ENCODE results near the gene EPHA5. TPM values are rescaled to one million over a fixed set of nuclear protein-coding genes. Genes with fewer than 3 reads are reported as not detected.

The EPHA5 gene
- total RNA-seq, 1 experiment from 2014 or later: not detected

DNA sequence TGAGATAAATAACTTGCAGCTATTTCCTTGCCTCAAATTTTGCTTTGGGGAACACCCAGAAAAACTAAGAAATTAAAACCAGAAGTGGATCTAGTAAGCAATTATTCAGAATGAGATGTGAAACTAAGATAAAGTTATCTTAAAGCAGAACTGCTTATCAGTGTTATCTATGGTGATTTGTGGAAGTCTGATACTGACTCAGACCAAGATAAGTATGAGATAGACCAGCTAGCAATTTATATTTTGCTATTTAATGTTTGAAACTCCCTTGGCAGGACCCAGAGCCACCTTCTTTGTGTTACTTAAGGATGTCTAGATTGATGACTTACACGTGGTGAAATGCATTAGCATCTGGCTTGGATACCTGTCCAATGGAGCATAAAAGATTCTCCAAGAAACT is 368.1 kb downstream of the EPHA5 start:
- H2AK5ac ChIP-seq (ENCODE audit: insufficient read length, low read length): no peak overlapping the region
- H3K9ac ChIP-seq (ENCODE audit: extremely low read depth, insufficient read length, low read length): no peak overlapping the region
- no peak overlapping the region for H2BK120ac ChIP-seq (ENCODE audit: low read depth, low read length, poor library complexity, severe bottlenecking)
- no peak overlapping the region for H3K4me3 Mint-ChIP-seq
- H3K79me1 ChIP-seq (ENCODE audit: insufficient read depth, low read depth, low read length, poor library complexity, severe bottlenecking): no peaks in the 10 kb centered on the region
- no peaks in the 10 kb centered on the region for H3K27me3 Mint-ChIP-seq (ENCODE audit: low read depth)
- no peak overlapping the region for H3K27ac Mint-ChIP-seq
- no peak overlapping the region for H3K18ac ChIP-seq (ENCODE audit: insufficient read length, low read depth, low read length)
- H3K23me2 ChIP-seq (ENCODE audit: insufficient read length, low read depth, low read length, poor library complexity, severe bottlenecking): no peaks in the 10 kb centered on the region
- no peak overlapping the region for H2AFZ ChIP-seq (ENCODE audit: low read length)
- no peak overlapping the region for H3K56ac ChIP-seq (ENCODE audit: insufficient read length, low read depth, low read length)
- no peak overlapping the region for H3K23ac ChIP-seq (ENCODE audit: insufficient read length, low read depth, low read length)
- TF ChIP-seq, protein P1, sequence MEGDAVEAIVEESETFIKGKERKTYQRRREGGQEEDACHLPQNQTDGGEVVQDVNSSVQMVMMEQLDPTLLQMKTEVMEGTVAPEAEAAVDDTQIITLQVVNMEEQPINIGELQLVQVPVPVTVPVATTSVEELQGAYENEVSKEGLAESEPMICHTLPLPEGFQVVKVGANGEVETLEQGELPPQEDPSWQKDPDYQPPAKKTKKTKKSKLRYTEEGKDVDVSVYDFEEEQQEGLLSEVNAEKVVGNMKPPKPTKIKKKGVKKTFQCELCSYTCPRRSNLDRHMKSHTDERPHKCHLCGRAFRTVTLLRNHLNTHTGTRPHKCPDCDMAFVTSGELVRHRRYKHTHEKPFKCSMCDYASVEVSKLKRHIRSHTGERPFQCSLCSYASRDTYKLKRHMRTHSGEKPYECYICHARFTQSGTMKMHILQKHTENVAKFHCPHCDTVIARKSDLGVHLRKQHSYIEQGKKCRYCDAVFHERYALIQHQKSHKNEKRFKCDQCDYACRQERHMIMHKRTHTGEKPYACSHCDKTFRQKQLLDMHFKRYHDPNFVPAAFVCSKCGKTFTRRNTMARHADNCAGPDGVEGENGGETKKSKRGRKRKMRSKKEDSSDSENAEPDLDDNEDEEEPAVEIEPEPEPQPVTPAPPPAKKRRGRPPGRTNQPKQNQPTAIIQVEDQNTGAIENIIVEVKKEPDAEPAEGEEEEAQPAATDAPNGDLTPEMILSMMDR (conservative IDR thresholded peaks at IDR 0.05): no peak
- no peak overlapping the region for H2BK15ac ChIP-seq (ENCODE audit: low read depth, low read length)
- H2BK12ac ChIP-seq (ENCODE audit: insufficient read length, low read depth, low read length): no peak overlapping the region
- no peak for DNase-seq
- H3K27ac ChIP-seq (ENCODE audit: insufficient read length, low read depth, low read length): no peak overlapping the region
- no peaks in the 10 kb centered on the region for H3K9me3 Mint-ChIP-seq
- no peak overlapping the region for H3K4ac ChIP-seq (ENCODE audit: low read depth, low read length)
- no peaks in the 10 kb centered on the region for H3K4me1 Mint-ChIP-seq
- H3K14ac ChIP-seq (ENCODE audit: insufficient read depth, low read length): no peak overlapping the region
- no peaks in the 10 kb centered on the region for H3K9me3 ChIP-seq (ENCODE audit: control insufficient read depth, low read depth, low read length)
- H3K36me3 Mint-ChIP-seq (ENCODE audit: insufficient read depth in 1 of 3, low read depth in 3 of 3): no peaks in the 10 kb centered on the region
- H2BK5ac ChIP-seq (ENCODE audit: insufficient read length, low read length): no peak overlapping the region
- H4K5ac ChIP-seq (ENCODE audit: insufficient read length, low read depth, low read length): no peak overlapping the region
- no peak overlapping the region for H3T11ph ChIP-seq (ENCODE audit: low read length)
- H2BK20ac ChIP-seq (ENCODE audit: low read depth, low read length, poor library complexity, severe bottlenecking): no peak overlapping the region
- WGBS (ENCODE audit: extremely low coverage, insufficient read length, low lambda C conversion rate): no CpG with 5 or more reads among the region's 1 CpG
- H3K27me3 ChIP-seq (ENCODE audit: insufficient read depth, low read length): no peaks in the 10 kb centered on the region
- H3K79me2 ChIP-seq (ENCODE audit: insufficient read depth, low read length): no peaks in the 10 kb centered on the region
- H3K4me1 ChIP-seq (ENCODE audit: insufficient read depth, low read length): no peaks in the 10 kb centered on the region
- no peaks in the 10 kb centered on the region for H4K20me1 ChIP-seq (ENCODE audit: control insufficient read depth, insufficient read depth, insufficient read length)
- no peak overlapping the region for H3K4me2 ChIP-seq (ENCODE audit: insufficient read depth, insufficient read length, low read length)
- H4K8ac ChIP-seq (replicated peaks; ENCODE audit: insufficient read length, low read depth, low read length): no peak overlapping the region
- H4K91ac ChIP-seq (ENCODE audit: insufficient read length, low read depth, low read length): no peak overlapping the region
